UCSD-AML1 (cell line): ENCODE measurements around the gene GNB4.

Source experiments
- DNase-seq: peaks from one replicate; lab custom pipeline; 2025; ENCODE audit not compliant: unreplicated experiment; lab: John Stamatoyannopoulos, UW

The GNB4 gene

DNA sequence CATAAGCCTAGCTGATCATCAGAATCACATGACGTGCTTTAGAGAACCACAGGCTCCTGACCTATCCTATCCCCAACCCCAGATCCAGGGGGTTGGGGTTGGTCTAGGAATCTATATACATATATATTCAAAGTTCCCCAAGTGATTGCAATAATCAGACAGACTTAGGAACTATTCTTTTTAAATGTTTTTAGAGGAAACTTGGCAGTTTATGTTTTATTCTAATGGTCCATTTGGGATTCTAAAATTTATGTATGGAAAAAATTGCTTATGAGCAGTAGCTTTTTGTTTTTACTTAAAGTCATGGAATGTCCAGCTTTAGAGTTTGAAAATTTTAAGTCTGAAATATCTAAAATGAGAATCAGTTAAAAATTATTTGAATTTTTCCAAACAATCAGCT, 81.6 kb downstream of the GNB4 start:
- DNase-seq: no peak

GRCh38 chr3:179363332-179363731, 87.9 kb downstream of the GNB4 start:
- DNase-seq: no peak

GRCh38 chr3:179355996-179356395, 95.3 kb downstream of the GNB4 start:
- no peak for DNase-seq

GRCh38 chr3:179348325-179349013, 102.8 kb downstream of the GNB4 start:
- DNase-seq: no peak

DNA sequence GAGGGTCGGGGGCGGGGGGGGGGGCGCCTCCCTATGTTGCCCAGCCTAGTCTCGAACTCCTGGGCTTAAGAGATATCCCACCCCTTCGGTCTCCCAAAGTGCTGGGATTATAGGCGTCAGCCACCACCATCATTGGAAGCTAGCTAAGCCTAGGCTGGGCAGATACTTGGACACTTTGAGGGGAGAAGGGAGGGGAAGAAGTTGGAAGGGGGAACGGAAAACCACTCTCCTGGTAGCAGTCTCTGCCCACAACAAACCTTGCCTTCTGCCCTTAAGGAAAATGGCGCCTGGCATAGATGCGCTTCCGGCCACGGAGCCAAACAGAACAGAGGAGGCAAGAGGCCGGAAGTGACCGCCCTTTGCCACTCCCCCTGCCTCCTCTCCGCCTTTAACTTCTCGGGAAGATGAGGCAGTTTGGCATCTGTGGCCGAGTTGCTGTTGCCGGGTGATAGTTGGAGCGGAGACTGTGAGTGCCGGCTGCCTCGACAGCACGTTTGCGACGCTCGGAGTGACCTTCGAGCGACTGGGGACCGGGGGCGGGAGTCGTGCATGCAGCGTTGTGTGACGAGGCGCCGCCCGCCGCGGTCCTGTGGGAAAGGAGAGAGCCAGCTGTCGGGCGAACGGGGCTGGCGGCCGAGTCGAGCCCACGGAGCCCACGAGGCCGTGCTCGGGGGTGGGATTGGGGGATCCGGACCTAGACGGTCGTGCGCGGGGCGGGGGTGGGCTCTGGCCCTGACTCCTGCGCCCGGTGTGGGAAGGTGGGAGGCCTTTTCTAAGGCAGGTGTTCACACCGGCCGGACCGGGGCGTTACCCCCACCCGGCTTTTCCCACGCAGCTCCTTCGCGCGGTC, 103.7 kb downstream of the GNB4 start, which contains the start of gene MFN1:
MFN1 (plus strand) TSS at position 365 of the 850 bp plus-strand sequence. CDS start 1,143 bp downstream, outside the sequence.
- peak; percentile 91 for DNase-seq
